Neural cell (in vitro differentiated cells): Measurements from ENCODE around the gene ATAD1. TPM values are rescaled to one million over a fixed set of nuclear protein-coding genes. Genes with fewer than 3 reads are reported as not detected.

Experiments used
- H2AFZ ChIP-seq: fragments of 200-600, 300-800 bp; sonication (generic), shearing (Covaris generic); 2 replicates; pipeline ENCODE4 v1.6.0; 2014; ENCODE audit warnings: low read depth, mild to moderate bottlenecking, antibody characterized with exemption, low read length, moderate library complexity
- H3F3A ChIP-seq: fragments of 200-600 bp; shearing (Covaris generic); 2 replicates; pipeline ENCODE4 v1.6.1; 2016; ENCODE audit warnings: mild to moderate bottlenecking, moderate library complexity, mixed read lengths, antibody characterized with exemption, low read length; ENCODE audit not compliant: insufficient read depth, poor library complexity, severe bottlenecking
- H3K27ac ChIP-seq: fragments of 200-600, 300-800 bp; sonication (generic), shearing (Covaris generic); 2 replicates; pipeline ENCODE4 v1.5.1; 2014; ENCODE audit warnings: mild to moderate bottlenecking, low read length, moderate library complexity
- H3K27me3 ChIP-seq: fragments of 300-800, 200-600 bp; sonication (generic), shearing (Covaris generic); 2 replicates; pipeline ENCODE4 v1.6.0; 2014; ENCODE audit warnings: mild to moderate bottlenecking, low read depth, low read length, moderate library complexity; ENCODE audit not compliant: insufficient read depth
- H3K36me3 ChIP-seq: fragments of 300-800, 200-600 bp; sonication (generic), shearing (Covaris generic); 2 replicates; pipeline ENCODE4 v1.5.1; 2014; ENCODE audit warnings: mild to moderate bottlenecking, antibody characterized with exemption, low read length, moderate library complexity; ENCODE audit not compliant: insufficient read depth
- H3K4me2 ChIP-seq: fragments of 300-800, 200-600 bp; sonication (generic), shearing (Covaris generic); 2 replicates; pipeline ENCODE4 v1.6.0; 2014; ENCODE audit warnings: mild to moderate bottlenecking, low read length
- H3K4me3 ChIP-seq: fragments of 300-800, 200-600 bp; sonication (generic), shearing (Covaris generic); 2 replicates; pipeline ENCODE4 v1.5.1; 2014; ENCODE audit warnings: mild to moderate bottlenecking, low read length, moderate library complexity
- H3K79me2 ChIP-seq: fragments of 200-600 bp; shearing (Covaris generic); replicated peaks from 2 replicates; pipeline ENCODE4 v1.6.0; 2014; ENCODE audit warnings: mild to moderate bottlenecking, low read length, moderate library complexity; ENCODE audit not compliant: insufficient read depth
- H3K9ac ChIP-seq: fragments of 300-800, 200-600 bp; sonication (generic), shearing (Covaris generic); 2 replicates; pipeline ENCODE4 v1.6.1; 2016; ENCODE audit warnings: mild to moderate bottlenecking, low read length, mixed read lengths
- H3K9me2 ChIP-seq: fragments of 200-600 bp; shearing (Covaris generic); 2 replicates; pipeline ENCODE4 v1.6.1; 2016; ENCODE audit warnings: mild to moderate bottlenecking, low read length, mixed read lengths; ENCODE audit not compliant: insufficient read depth
- H3K9me3 ChIP-seq: fragments of 200-600, 300-800 bp; sonication (generic), shearing (Covaris generic); 2 replicates; pipeline ENCODE4 v1.6.1; 2016; ENCODE audit warnings: mild to moderate bottlenecking, mixed run types, low read length, moderate library complexity, mixed read lengths
- H4K20me1 ChIP-seq: fragments of 200-600 bp; shearing (Covaris generic); 2 replicates; pipeline ENCODE4 v1.6.1; 2016; ENCODE audit warnings: mild to moderate bottlenecking, mixed run types; ENCODE audit not compliant: insufficient read depth
- CTCF ChIP-seq: fragments of 450-650 bp; IDR thresholded peaks from 2 replicates; pipeline ENCODE4 v1.5.1; 2014; ENCODE audit warnings: antibody characterized with exemption, mild to moderate bottlenecking, moderate library complexity; ENCODE audit not compliant: poor library complexity, severe bottlenecking
- EP300 ChIP-seq: fragments of 450-650 bp; conservative IDR thresholded peaks from 2 replicates; pipeline ENCODE4 v1.6.1; 2014; ENCODE audit warnings: antibody characterized with exemption, mild to moderate bottlenecking, moderate library complexity; ENCODE audit not compliant: poor library complexity, severe bottlenecking
- EZH2 ChIP-seq: fragments of 200-600, 300-800 bp; shearing (Covaris generic), sonication (generic); IDR thresholded peaks from 2 replicates; pipeline ENCODE4 v1.6.1; 2014; ENCODE audit warnings: antibody characterized with exemption, low read length, borderline replicate concordance, mild to moderate bottlenecking; ENCODE audit not compliant: insufficient read depth, poor library complexity, severe bottlenecking
- MXI1 ChIP-seq: fragments of 450-650 bp; conservative IDR thresholded peaks from 2 replicates; pipeline ENCODE4 v1.6.1; 2014; ENCODE audit warnings: antibody characterized with exemption, mild to moderate bottlenecking; ENCODE audit not compliant: poor library complexity, severe bottlenecking
- POLR2AphosphoS5 ChIP-seq: IDR thresholded peaks from 2 replicates; pipeline ENCODE4 v1.6.1; 2012
- RAD21 ChIP-seq: fragments of 450-650 bp; conservative IDR thresholded peaks from 2 replicates; pipeline ENCODE4 v1.6.1; 2014; ENCODE audit warnings: antibody characterized with exemption, mild to moderate bottlenecking, moderate library complexity
- REST ChIP-seq: IDR thresholded peaks from 2 replicates; pipeline ENCODE4 v1.6.1; 2012; ENCODE audit warnings: borderline replicate concordance
- SMC3 ChIP-seq: fragments of 450-650 bp; conservative IDR thresholded peaks from 2 replicates; pipeline ENCODE4 v1.6.1; 2014; ENCODE audit warnings: antibody characterized with exemption, mild to moderate bottlenecking, moderate library complexity; ENCODE audit not compliant: poor library complexity
- TAF1 ChIP-seq: IDR thresholded peaks from 2 replicates; pipeline ENCODE4 v1.6.1; 2012; ENCODE audit warnings: low read depth
- polyA plus RNA-seq: library from polyadenylated mRNA; depleted of rRNA; stranded (reverse); fragments of >200 nt; gene quantifications from 2 replicates; pipeline ENCODE4 v1.2.3, GENCODE V29; 2014

The ATAD1 gene
- polyA plus RNA-seq, 1 donor from 2014 or later, result 165 TPM

GRCh38 chr10:87841186-87841585 is 23.2 kb upstream of the ATAD1 start:
- Histone ChIP-seq H3K36me3 (no peaks in the 10 kb centered on the region), H2AFZ (no peak overlapping the region), H3K27me3 (no peaks in the 10 kb centered on the region), H3K9me3 (no peaks in the 10 kb centered on the region), H3K4me3 (no peak overlapping the region), H3F3A (no peaks in the 10 kb centered on the region), H3K9ac (no peak overlapping the region), H3K9me2 (no peaks in the 10 kb centered on the region), H3K27ac (no peak overlapping the region), H4K20me1 (no peaks in the 10 kb centered on the region), H3K4me2 (no peak overlapping the region), H3K79me2 (no peaks in the 10 kb centered on the region)
- TF ChIP-seq EP300 (no peak), MXI1 (no peak), CTCF (no peak), RAD21 (no peak), REST (no peak), POLR2AphosphoS5 (no peak), TAF1 (no peak), EZH2 (no peak), SMC3 (no peak)

- no peak overlapping the region for H3K4me3 ChIP-seq
- no peaks in the 10 kb centered on the region for H3K9me3 ChIP-seq
- TF ChIP-seq REST (no peak), EZH2 (no peak), EP300 (no peak), RAD21 (no peak), POLR2AphosphoS5 (no peak), SMC3 (no peak), MXI1 (no peak), TAF1 (no peak), CTCF (no peak)
- H3K36me3 ChIP-seq, result no peaks in the 10 kb centered on the region
- H2AFZ ChIP-seq, result no peak overlapping the region
- H3K9me2 ChIP-seq, result no peaks in the 10 kb centered on the region
- no peaks in the 10 kb centered on the region for H4K20me1 ChIP-seq
- no peak overlapping the region for H3K4me2 ChIP-seq
- no peaks in the 10 kb centered on the region for H3F3A ChIP-seq
- H3K27me3 ChIP-seq, result no peaks in the 10 kb centered on the region
- H3K79me2 ChIP-seq, result no peaks in the 10 kb centered on the region
- no peak overlapping the region for H3K9ac ChIP-seq
- no peak overlapping the region for H3K27ac ChIP-seq
These were observed 20.6 kb upstream of the ATAD1 start for GRCh38 chr10:87838650-87839049.
